Stimulated activated CD4-positive, alpha-beta T cell treated with anti-CD3 and anti-CD28 coated beads, Interleukin-4, amount 100 ng/mL, for 48 hours (primary cell): Measurements from ENCODE around the gene SLX4IP.
A peak's percentile ranks its signal among the peaks of the same experiment; 100 is the strongest.

Experiments
- DNase-seq, 2 donors: peaks; one replicate each; pipeline ENCODE4 v3.0.0-alpha.2; 2020; ENCODE audit warnings: low read depth in 2 of 2

The SLX4IP gene

DNA sequence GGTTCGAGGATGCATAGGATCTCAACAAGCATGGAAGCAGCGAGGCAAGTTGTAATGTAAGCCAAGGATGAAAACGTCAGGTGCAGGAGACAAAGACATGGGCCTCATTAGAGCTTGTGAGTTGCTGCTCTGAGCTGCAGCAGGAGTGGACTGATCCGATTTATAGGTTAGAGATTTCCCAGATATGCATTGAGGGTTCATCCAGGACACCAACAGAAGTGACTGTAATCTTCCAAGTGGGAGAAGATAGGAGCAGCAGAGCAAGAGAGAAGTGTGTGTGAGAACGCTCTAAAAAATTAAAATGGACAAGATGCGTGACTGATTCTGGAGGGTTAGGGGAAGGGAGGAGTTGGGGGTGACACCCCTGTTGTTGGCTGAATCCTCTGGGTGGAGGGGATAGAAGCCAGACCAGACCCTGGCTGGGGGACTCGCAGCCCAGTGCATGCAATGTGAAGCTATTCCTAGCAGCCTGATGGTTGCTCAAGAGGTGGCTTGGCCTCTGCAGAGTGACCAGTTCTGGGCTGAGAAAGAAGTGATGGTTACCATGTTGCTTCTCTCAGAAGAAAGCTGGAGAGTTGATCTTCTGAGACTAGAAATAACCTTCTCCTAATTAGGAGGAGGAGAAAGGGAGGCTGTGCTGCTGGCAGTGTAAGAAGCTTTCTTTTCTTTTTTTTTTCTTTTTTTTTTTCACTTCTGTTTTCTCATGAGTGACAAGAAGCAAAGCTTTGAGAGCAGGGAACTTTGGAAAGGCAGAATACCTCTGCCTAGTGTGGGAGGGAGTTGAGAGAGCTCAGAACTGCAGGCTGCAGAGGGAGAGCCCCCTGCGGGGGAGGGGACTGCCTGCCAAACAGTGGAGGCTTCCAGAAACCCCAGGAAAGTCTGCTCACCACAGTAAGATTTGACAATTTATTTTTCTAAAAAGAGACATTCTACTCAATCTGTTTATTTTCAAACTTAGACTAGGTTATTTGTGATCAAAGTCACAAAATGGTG lies 116.9 kb downstream of the SLX4IP start:
- DNase-seq, result peak in 1 of 2 donors; percentile 26

DNA sequence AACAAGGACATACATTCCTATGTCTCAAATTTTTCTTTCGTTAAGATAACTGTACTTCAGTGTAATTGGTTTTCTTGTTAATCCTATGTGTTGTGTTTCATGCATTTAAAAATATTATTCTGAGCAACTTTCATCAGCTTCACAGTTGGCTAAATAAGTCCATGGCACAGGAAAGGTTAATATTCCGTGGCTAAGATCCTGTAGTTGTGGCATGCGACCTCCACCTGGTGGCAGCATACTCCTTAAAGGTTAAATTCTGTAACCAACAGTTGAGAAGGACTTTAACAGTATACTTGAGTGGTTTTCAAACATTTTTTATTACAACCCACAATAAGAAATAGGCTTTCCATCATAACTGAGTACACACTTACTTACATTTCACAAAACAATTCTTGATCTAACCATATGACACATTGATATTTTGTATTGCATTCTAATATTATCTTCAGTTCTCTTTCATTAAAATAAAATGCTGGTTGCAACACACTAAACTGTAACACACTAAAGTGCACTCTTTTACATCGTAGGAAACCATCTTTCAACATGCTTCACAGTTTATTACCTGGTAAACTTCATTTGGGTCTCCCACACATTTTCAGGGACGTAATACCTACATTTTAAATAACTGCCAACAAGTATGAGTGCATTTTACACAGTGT lies 118.3 kb downstream of the SLX4IP start:
- peak; percentile 29 to 35 for DNase-seq

DNA sequence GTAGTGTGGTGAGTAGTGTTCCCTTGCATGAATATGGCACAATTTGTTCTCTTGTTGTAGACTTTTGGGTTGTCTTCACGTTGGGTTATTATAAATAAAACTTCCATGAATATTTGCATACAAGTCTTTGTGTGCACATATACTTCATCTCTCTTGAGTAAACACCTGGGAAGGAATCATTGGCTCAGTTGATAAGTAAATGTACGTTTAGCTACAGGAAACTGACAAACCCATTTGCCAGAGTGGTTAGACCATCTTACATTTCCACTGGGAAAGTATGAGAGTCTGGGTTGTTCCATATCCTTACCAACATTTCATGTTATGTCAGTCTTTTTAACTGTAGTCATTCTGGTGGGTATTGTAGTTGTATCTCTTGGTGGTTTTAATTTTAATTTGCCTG lies 119.2 kb downstream of the SLX4IP start:
- no peak for DNase-seq

DNA sequence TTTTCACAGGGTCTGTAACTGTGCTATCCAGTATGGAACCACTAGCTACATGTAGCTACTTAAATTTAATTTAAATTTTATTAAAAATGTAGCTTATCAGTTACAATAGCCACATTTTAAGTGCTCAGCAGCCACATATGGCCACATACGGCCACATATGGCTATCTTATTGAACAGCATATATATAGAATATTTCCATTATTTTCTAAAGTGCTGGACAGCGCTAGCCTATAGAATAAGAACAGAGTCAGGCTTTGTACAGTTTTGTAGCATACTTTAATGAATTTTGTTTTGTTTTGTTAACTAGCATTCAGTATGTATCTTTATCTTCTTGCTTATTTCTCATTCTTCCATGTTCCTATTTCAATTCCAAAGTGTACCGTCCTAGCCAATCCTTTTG lies 120.3 kb downstream of the SLX4IP start:
- no peak for DNase-seq

DNA sequence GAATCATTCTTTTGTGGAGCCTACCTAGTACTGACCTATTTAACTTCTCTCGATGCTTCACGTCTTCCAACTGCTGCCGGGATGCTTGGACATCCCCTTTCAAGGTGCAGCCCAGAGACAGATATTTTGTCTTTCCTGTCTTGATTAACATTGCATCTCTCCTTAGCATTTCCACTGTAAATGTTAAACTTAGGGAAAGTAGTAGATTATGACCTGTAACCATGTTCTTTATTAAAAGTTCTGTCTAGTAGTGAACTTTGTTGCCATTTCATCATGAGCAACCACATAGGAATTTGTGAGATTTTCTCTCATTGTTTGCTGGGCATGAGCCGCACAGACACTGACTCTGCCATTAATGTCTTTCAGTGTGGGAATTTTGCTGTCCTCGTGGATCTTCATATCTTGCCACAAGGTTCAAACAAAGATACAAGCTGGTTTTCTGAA lies 120.8 kb downstream of the SLX4IP start:
- no peak for DNase-seq

DNA sequence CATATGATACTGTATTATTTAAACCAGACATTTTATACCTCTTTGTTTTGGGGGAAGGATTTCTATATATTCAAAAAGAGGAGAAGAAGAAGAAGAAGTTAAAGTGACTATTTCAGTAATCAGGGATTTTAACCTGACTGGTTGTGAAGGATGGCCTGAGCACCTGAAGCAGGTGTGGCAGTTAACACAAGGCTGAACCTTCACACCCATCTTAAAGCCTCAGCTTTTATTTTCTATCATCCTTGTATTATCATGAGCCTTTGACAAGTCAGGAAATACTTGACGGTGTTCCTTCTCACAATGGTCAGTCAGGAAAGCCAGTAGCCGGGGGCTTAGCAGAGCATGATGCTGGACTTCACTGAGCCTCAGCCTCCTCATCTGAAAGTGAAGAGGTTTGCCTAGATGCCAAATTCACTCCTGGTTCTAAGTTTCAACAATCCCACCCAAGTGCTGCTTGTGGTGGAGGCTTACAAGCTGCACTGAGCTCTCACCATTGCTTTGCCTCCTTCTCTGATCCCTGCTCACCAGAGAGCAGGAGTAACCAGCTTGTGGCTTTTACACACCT lies 121.5 kb downstream of the SLX4IP start:
- no peak for DNase-seq

DNA sequence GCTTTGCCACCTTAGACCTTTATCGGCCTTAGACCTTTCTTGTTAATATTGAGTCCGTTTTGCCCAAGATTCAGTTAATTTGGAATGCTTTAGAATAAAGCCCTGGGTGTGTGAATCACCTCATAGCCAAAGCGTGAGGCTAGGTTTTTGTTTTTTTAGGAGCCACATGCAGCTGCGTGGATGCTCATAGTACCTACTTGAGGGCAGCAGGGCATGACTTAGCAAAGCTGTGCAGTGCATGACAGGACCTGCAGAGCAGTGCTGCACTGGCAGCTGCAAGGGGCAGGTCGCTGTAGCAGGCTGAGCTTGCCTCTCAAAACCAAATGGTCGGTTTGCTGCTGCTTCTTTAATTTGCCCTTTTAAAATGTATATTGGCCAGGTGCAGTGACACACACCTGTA lies 122.6 kb downstream of the SLX4IP start:
- DNase-seq, result no peak

DNA sequence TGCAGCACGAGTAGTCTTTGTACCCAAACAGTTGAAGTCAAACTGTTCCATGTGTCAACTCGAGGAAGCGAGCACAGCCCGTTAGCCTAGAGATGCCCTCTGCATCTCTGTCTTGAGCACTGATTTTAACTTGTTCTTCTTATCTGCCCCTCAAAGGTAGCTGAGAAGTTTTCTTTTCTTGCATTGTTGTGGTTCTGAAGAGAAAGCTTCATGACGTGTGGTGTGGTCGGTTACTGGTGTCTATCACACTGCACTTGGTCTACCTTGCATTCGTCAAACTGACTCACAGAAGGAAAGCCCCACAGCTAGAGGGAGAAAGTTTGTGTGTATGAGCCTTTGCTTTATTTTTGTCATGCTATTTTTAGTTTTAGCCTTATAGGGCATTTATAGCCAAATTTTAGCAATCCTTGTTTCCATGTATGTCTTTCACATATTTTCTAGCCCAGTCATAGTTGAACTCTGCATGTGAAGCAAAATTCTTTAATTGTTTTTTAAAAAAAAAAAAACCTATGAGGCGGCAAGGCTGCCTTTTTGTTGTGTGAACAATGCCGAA lies 123.6 kb downstream of the SLX4IP start:
- DNase-seq, result no peak

DNA sequence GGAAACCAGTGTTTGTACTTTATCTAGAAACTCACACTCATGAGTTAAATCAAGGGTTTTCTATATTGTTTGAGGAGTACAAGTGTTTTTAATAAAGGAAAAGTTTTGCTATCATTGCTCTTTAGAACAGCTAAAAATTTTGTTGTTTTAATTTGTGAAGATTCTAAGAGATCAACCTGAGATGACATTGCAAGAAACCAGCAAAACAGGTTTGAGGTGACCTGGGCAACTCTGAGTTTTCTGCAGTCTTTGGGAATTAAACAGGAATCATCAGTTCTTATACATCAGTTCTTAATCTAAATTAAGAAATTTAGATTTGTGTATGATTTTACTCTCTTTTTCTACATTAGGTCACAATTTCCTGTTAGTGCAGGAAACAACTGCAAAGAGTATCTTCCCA lies 124.2 kb downstream of the SLX4IP start:
- DNase-seq, result no peak

DNA sequence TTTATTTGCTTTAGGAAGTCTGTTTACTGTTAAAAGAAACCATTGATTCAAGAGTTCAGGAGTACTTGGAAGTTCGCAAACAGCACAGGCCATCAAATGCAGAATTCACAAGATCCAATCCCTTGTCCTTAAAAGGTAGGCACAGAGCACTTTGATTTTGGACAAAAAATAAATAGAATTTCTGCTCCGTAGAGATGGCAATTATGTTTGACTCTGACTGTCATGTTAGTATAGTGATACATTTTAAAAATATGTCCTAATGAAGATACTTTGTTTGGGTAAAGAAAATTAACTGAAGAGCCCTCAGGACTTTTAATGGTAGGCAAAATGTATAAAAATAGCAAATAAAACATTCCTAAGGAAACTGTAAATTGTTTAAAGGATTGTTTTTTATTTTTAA lies 125.6 kb downstream of the SLX4IP start:
- DNase-seq, result no peak

DNA sequence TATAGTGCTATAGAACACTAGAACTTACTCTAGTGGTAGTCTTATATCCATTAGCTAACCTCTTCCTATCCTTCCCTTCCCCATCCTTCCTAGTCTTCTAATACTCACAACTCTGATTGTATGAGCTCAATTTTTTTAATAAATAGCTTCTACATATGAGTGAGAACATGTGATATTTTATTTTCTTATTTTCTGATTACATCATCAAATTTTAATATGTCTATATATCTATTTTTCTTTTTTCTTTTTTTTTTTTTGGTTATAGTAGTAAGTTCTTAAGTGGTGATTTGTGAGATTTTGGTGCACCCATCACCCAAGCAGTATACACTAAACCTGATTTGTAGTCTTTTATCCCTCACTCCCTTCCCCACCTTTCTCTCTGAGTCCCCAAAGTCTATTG lies 126.2 kb downstream of the SLX4IP start:
- DNase-seq, result no peak

DNA sequence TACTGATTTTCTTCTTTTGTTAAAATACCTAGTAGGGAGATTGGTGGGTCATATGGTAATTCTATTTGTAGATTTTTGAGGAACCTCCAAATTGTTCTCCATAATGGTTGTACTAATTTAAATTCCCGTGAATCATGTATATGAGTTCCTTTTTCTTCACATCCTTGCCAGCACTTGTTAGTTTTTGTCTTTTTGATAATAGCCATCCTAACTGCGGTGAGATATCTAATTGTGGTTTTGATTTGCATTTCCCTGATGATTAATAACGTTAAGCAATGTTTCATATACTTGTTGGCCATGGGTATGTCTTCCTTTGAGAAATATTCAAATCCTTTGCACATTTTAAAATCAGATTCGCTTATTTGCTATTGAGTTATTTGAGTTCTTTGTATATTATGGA lies 127.8 kb downstream of the SLX4IP start:
- DNase-seq, result no peak

DNA sequence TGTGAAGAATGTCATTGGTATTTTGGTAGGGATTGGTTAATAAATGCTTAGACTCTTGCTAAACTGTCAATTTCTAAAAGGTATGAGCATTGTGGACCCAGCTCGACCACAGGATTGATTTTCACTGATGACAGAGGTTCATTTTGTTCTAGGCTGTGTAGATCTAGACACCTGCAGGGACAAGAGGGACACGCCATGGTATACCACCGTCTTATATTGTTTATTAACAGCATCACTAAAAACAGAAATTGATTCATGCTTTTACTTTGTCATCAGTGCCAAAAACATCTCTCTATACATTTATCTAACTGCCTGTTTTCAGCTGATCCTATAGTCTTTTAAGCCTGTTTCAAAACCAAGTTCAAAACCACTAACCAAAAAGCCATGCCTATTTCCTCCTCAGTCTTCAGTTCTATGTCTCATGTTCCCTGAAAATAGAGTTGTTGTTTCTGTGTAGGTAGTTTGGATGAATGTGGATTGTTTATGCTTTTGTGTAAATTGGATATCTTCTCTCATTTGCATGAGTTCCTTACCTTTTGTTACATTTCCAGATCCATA lies 128.9 kb downstream of the SLX4IP start:
- no peak for DNase-seq

DNA sequence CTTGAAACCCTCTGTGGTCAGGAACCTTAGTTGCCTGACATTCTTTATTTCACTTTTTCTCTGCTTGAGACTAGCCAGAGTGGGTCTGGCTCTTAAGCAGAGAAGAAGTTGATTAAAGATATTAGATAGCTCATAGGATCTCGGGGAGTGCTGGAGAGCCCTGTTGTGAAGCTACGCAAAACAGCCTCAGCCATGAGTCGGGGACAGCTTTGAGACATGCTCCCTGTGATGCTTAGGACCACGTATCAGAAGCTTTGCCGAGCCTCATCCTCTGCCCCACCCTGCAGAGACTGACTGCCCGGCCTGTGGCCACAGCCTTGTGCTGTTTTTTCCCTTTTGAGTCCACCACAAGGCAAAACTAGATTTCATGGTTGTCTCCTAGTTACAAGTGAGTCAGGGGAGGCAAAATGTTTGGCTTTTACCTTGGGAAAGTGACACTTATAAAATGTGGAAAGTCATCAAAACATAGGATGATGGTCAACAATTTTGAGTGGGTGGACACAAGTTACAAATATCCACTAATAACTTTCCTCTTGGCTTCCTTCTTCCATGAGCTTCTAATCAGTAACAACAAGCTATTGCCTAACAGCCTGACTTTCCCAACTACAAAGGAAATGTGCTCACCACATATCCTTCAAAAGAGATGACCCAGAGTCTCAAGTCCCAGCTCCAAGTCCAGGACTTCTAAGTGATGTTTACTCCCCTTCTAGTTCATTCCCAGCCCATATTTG lies 130.3 kb downstream of the SLX4IP start:
- no peak for DNase-seq

DNA sequence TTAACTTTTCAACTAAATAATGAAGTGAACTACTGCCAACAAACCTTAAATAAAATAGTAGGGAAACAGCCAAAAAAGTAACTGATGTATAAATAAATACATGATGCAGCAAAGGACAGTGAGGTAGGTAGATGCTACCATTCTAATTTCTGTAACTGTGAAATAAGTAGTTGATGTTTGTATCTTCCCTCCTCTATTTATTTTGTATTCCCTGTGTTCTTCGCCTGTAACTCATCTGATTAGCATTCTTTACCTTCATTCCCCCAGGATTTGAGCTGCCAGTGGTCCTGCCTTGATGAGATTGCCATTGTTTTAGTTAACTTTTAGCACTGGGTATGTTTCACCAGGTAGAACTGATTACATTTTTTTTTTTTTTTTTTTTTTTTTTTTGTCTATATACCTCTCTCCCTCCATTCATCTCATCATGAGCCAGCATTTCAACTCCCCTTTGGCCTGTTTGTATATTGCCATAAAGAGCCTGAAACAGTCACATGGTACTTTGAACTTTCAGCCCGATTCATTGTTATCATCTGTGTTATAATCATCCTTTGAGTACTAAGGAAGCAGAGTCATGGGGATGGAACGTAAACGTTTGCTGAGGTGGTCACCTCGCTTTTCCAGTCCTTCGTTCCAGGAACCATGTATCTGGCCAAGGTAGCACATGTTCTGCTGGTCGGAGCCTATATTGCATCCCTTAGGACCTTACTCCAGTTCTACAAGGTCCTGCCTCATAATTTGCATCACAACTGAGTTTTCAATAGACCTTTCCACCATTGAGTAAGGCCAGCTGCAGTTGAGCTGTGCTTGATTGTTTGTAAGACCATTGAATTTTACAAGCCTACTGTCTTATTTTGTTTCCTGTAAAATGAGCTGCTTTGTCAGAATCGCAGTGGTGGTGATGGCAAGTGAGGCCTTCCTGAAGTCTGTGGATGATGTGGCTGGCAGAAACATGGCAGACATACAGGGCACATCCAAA lies 131.1 kb downstream of the SLX4IP start:
- no peak for DNase-seq

DNA sequence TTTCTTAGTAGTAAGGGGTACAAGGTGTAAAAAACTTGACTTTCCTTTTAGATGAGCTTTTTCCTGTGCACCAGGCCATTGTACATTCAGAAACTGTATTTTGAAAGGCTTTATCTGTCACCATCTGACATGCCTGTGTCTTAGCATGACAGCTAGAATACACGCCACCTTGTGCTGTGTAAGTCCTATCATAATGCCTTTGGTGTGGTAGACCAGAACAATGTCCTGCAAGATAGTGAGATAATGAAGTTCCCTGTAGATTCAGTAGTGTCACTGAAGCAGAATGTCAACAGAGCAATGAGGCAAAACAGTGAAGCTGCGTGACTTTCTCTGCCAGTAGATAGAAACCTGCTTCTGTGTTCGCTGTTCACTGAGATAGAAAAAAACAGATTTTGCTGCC lies 132.9 kb downstream of the SLX4IP start:
- DNase-seq, result no peak

DNA sequence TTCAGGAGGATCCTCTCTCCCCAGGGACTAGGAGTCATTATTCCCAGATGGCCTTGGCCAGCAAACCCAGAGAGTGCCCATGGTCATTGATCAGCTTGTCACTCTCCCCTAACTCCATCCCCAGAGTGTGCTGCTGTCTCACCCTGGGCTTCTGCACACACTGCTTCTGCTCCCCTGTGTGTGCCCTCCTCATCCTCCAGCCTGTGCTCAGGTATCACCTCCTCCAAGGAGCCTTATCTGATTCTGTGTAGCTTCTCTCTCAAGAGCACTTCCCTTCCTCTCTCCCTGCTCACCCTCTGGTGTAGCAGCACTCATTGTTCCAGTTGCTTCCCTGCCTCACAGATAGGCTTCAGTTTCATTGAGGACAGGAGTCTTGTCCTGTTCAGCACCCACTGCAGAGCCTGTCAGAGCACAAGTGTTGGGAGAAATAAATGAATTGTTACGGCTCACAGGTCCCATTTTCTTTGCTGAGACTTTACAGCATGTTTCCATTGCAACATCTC lies 136.3 kb downstream of the SLX4IP start:
- no peak for DNase-seq

DNA sequence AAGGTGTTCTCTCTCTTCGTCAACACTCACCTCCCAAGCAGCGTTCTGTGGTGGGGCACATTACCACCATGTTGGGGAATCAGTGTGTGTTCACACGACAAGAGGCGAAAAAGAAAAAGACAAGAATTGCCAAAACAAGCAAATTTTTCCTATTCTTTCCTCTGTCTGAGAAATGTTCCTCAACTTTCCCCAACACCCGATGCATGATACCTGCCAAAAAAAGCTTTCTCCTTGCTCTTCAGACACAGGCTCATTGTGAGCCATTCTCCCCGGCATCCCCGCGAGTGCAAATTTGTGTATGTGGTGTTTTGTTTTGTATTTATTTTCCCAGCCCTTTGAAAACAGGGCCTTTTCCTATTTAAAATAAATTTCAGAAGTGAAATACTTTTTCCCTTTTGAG lies 137.7 kb downstream of the SLX4IP start:
- DNase-seq, result no peak

DNA sequence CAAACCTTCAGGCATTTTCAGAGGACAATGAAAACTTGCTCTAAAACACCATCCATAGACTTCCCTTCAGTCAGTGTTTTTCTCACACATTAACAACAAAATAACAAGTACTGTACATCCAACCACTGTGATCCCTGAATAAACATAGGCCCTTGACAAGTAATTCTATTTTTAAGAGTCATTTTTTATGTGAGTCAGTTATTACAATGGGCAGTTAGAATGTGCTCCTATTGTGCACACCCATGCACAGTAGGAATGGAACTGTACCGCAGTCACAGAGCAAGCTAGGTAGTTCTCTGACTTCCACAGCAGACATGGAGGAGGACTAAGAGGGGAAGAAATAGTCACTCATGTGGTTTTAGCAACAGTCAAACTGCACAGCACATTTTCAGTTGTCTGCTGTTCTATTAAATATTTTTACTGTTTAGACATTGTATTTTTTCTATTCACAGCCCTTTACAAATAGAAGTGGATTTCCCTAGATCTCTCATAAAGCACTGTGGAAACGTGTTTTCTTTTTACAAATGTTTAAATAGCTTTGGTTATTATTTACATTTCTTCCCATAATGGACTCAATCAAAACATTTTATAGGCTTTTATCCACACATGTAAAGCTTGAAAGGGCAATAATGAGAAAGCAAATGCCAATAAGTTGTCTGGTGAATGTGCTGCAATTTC lies 138.3 kb downstream of the SLX4IP start:
- DNase-seq, result no peak
